Measurements from ENCODE around the gene CNNM1. TPM values are rescaled to one million over a fixed set of nuclear protein-coding genes. Genes with fewer than 3 reads are reported as not detected.

CNNM1 gene
- total RNA-seq, 1 experiment from 2014 or later = 0.90 TPM

DNA sequence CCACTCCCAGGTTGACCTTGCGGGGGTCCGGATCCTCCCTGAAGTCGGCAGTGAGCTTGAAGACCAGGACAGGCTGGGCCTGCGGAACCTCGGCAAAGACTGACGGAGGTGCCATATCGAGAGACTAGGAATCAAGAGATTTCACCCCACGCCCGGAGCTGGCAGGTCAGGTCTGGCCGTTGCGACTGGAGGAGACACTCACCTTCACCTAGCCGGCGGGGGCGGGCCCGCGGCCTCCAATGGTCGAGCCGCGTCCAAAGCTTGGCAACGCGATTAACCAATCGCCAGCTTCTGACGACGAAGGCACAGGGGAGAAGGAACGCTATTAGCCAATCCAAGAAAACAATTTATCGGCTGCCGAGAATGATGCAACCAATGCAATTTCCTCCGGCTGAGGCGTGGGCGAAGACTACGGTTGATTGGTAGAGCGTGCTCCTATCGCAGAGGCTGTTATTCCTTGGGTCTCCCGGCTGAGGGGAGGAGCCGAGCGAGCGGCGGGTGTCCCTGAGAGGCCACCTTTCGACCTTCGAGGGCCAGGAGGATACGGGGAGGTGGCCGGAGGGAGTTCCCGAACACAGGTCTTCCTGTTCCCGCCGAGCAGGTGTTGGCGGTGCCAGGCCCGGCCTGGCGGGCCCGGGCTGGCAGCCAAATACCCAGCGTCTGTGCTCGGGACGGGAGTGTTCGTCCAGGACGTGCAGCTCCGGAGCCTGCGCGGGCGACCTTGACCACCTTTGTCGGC is 101.5 kb downstream of the CNNM1 start, which contains the start of gene GOT1:
GOT1 (minus strand) TSS at position 174 of the 739 bp plus-strand sequence; CDS start at position 115, 59 bp downstream.
- Mint-ChIP-seq H3K4me3 (peak within 1 kb of the TSS; percentile 99), H3K27ac (peak within 1 kb of the TSS; percentile 99), H3K9me3 (no peaks in the 10 kb centered on the region), H3K4me1 (peaks cover 14% of the 10 kb centered on the region), H3K27me3 (ENCODE audit: low read depth) (no peaks in the 10 kb centered on the region), H3K36me3 (no peaks in the 10 kb centered on the region)
- CTCF ChIA-PET = interaction anchor here (1.0 to 1.7 kb wide), 10 partner anchors 12 to 229 kb away, joined by 3 to 13 read pairs (median 4); partner anchors contain the start of genes ENTPD7 and SLC25A28
- DNase-seq (ENCODE audit: low spot score) (peak; percentile 95), ATAC-seq (peak; percentile 93)
- POLR2A ChIA-PET = interaction anchor here (0.6 to 2.0 kb wide), 14 partner anchors 19 to 336 kb away, joined by 3 to 9 read pairs (median 4); partner anchors contain the start of genes CNNM1, ENTPD7, NKX2-3 and SLC25A28
- TF ChIP-seq JAZF1 (CRISPR knock-in tag; IDR thresholded peaks at IDR 0.05) = no peak
- TF ChIP-seq, protein P1, sequence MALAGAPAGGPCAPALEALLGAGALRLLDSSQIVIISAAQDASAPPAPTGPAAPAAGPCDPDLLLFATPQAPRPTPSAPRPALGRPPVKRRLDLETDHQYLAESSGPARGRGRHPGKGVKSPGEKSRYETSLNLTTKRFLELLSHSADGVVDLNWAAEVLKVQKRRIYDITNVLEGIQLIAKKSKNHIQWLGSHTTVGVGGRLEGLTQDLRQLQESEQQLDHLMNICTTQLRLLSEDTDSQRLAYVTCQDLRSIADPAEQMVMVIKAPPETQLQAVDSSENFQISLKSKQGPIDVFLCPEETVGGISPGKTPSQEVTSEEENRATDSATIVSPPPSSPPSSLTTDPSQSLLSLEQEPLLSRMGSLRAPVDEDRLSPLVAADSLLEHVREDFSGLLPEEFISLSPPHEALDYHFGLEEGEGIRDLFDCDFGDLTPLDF (CRISPR knock-in tag; IDR thresholded peaks at IDR 0.05) = no peak
- TF ChIP-seq, protein P2, sequence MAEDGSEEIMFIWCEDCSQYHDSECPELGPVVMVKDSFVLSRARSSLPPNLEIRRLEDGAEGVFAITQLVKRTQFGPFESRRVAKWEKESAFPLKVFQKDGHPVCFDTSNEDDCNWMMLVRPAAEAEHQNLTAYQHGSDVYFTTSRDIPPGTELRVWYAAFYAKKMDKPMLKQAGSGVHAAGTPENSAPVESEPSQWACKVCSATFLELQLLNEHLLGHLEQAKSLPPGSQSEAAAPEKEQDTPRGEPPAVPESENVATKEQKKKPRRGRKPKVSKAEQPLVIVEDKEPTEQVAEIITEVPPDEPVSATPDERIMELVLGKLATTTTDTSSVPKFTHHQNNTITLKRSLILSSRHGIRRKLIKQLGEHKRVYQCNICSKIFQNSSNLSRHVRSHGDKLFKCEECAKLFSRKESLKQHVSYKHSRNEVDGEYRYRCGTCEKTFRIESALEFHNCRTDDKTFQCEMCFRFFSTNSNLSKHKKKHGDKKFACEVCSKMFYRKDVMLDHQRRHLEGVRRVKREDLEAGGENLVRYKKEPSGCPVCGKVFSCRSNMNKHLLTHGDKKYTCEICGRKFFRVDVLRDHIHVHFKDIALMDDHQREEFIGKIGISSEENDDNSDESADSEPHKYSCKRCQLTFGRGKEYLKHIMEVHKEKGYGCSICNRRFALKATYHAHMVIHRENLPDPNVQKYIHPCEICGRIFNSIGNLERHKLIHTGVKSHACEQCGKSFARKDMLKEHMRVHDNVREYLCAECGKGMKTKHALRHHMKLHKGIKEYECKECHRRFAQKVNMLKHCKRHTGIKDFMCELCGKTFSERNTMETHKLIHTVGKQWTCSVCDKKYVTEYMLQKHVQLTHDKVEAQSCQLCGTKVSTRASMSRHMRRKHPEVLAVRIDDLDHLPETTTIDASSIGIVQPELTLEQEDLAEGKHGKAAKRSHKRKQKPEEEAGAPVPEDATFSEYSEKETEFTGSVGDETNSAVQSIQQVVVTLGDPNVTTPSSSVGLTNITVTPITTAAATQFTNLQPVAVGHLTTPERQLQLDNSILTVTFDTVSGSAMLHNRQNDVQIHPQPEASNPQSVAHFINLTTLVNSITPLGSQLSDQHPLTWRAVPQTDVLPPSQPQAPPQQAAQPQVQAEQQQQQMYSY (CRISPR knock-in tag; IDR thresholded peaks at IDR 0.05) = no peak
- TF ChIP-seq, protein P3, sequence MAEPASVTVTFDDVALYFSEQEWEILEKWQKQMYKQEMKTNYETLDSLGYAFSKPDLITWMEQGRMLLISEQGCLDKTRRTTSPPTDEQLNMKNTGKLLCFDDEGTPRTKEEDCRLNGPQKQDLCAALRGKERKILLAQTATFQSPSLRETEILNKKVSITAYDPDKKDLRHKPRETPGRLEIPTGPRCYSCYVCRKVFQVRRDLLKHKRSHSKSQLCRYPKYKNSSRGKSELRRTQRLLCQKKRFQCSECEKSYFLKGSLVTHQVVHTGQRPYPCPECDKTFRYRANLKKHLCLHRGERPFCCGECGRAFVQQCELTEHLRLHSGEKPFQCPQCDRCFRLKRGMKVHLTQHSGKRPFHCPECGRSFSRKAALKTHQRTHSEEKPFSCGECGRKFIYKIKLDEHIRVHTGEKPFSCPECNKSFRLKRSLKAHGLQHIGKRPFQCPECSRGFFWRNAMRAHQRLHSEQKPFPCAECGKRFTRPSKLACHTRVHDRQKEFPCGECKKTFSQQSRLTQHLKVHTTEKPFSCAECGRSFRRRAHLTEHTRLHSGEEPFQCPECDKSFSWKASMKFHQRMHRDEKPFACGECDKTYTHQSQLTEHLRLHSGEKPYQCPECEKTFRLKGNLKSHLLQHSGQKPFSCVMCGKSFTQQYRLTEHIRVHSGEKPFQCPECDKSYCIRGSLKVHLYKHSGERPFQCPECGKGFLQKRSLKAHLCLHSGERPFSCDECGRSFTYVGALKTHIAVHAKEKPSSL (CRISPR knock-in tag; conservative IDR thresholded peaks at IDR 0.05) = no peak
- TF ChIP-seq MXD4 (CRISPR knock-in tag; IDR thresholded peaks at IDR 0.05; ENCODE audit: borderline replicate concordance) = no peak
- TF ChIP-seq, protein P4, sequence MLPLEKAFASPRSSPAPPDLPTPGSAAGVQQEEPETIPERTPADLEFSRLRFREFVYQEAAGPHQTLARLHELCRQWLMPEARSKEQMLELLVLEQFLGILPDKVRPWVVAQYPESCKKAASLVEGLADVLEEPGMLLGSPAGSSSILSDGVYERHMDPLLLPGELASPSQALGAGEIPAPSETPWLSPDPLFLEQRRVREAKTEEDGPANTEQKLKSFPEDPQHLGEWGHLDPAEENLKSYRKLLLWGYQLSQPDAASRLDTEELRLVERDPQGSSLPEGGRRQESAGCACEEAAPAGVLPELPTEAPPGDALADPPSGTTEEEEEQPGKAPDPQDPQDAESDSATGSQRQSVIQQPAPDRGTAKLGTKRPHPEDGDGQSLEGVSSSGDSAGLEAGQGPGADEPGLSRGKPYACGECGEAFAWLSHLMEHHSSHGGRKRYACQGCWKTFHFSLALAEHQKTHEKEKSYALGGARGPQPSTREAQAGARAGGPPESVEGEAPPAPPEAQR (CRISPR knock-in tag; IDR thresholded peaks at IDR 0.05) = no peak
- TF ChIP-seq PRRX2 (CRISPR knock-in tag; IDR thresholded peaks at IDR 0.05) = no peak
- TF ChIP-seq FOXP1 (CRISPR knock-in tag; IDR thresholded peaks at IDR 0.05; ENCODE audit: borderline replicate concordance) = no peak
- TF ChIP-seq, protein P5, sequence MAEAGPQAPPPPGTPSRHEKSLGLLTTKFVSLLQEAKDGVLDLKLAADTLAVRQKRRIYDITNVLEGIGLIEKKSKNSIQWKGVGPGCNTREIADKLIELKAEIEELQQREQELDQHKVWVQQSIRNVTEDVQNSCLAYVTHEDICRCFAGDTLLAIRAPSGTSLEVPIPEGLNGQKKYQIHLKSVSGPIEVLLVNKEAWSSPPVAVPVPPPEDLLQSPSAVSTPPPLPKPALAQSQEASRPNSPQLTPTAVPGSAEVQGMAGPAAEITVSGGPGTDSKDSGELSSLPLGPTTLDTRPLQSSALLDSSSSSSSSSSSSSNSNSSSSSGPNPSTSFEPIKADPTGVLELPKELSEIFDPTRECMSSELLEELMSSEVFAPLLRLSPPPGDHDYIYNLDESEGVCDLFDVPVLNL (CRISPR knock-in tag; IDR thresholded peaks at IDR 0.05; ENCODE audit: borderline replicate concordance, low read depth) = no peak
- TF ChIP-seq, protein P6, sequence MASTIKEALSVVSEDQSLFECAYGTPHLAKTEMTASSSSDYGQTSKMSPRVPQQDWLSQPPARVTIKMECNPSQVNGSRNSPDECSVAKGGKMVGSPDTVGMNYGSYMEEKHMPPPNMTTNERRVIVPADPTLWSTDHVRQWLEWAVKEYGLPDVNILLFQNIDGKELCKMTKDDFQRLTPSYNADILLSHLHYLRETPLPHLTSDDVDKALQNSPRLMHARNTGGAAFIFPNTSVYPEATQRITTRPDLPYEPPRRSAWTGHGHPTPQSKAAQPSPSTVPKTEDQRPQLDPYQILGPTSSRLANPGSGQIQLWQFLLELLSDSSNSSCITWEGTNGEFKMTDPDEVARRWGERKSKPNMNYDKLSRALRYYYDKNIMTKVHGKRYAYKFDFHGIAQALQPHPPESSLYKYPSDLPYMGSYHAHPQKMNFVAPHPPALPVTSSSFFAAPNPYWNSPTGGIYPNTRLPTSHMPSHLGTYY (CRISPR knock-in tag; IDR thresholded peaks at IDR 0.05) = no peak
- TF ChIP-seq KAT7 (CRISPR knock-in tag; IDR thresholded peaks at IDR 0.05; ENCODE audit: borderline replicate concordance) = no peak
- peak; percentile 98 for TF ChIP-seq GABPB1 (CRISPR knock-in tag; IDR thresholded peaks at IDR 0.05)
- TF ChIP-seq, protein P7, sequence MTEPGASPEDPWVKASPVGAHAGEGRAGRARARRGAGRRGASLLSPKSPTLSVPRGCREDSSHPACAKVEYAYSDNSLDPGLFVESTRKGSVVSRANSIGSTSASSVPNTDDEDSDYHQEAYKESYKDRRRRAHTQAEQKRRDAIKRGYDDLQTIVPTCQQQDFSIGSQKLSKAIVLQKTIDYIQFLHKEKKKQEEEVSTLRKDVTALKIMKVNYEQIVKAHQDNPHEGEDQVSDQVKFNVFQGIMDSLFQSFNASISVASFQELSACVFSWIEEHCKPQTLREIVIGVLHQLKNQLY (CRISPR knock-in tag; IDR thresholded peaks at IDR 0.05) = no peak
- no peak for TF ChIP-seq NFATC4 (CRISPR knock-in tag; IDR thresholded peaks at IDR 0.05)
- TF ChIP-seq, protein P8, sequence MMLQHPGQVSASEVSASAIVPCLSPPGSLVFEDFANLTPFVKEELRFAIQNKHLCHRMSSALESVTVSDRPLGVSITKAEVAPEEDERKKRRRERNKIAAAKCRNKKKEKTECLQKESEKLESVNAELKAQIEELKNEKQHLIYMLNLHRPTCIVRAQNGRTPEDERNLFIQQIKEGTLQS (CRISPR knock-in tag; conservative IDR thresholded peaks at IDR 0.05) = peak; percentile 67; the same call in 1 of the 2 replicates
- TF ChIP-seq SMAD4 (CRISPR knock-in tag; IDR thresholded peaks at IDR 0.05) = no peak
- TF ChIP-seq FOXK1 (CRISPR knock-in tag; IDR thresholded peaks at IDR 0.05) = 0 out of 2 replicates have a peak, but pooled peaks have one; percentile 22
- TF ChIP-seq, protein P9, sequence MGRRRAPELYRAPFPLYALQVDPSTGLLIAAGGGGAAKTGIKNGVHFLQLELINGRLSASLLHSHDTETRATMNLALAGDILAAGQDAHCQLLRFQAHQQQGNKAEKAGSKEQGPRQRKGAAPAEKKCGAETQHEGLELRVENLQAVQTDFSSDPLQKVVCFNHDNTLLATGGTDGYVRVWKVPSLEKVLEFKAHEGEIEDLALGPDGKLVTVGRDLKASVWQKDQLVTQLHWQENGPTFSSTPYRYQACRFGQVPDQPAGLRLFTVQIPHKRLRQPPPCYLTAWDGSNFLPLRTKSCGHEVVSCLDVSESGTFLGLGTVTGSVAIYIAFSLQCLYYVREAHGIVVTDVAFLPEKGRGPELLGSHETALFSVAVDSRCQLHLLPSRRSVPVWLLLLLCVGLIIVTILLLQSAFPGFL (CRISPR knock-in tag; IDR thresholded peaks at IDR 0.05; ENCODE audit: borderline replicate concordance) = no peak
- TF ChIP-seq CREB1 (CRISPR knock-in tag; IDR thresholded peaks at IDR 0.05) = no peak
- TF ChIP-seq, protein P10, sequence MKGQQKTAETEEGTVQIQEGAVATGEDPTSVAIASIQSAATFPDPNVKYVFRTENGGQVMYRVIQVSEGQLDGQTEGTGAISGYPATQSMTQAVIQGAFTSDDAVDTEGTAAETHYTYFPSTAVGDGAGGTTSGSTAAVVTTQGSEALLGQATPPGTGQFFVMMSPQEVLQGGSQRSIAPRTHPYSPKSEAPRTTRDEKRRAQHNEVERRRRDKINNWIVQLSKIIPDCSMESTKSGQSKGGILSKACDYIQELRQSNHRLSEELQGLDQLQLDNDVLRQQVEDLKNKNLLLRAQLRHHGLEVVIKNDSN (CRISPR knock-in tag; IDR thresholded peaks at IDR 0.05) = no peak
- TF ChIP-seq, protein P11, sequence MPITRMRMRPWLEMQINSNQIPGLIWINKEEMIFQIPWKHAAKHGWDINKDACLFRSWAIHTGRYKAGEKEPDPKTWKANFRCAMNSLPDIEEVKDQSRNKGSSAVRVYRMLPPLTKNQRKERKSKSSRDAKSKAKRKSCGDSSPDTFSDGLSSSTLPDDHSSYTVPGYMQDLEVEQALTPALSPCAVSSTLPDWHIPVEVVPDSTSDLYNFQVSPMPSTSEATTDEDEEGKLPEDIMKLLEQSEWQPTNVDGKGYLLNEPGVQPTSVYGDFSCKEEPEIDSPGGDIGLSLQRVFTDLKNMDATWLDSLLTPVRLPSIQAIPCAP (CRISPR knock-in tag; IDR thresholded peaks at IDR 0.05) = no peak
